ENCODE data around the gene GDF11.

The GDF11 gene

GRCh38 chr12:55715833-55716581 is 26.9 kb upstream of the GDF11 start, which contains the start of gene BLOC1S1 (continued):
- no peak for TF ChIP-seq ZFP3 (tag by site-specific recombination; IDR thresholded peaks at IDR 0.05; ENCODE audit: low read depth)
- peak; percentile 84; the same call in 1 of the 2 replicates for TF ChIP-seq ZNF660 (tag by site-specific recombination; IDR thresholded peaks at IDR 0.05)
- TF ChIP-seq HIC1 (tag by site-specific recombination; IDR thresholded peaks at IDR 0.05): peak; percentile 63
- peak; percentile 56; the same call in 1 of the 2 replicates for TF ChIP-seq ZNF398 (tag by site-specific recombination; IDR thresholded peaks at IDR 0.05)
- TF ChIP-seq IKZF3 (tag by site-specific recombination; IDR thresholded peaks at IDR 0.05): peak; percentile 51; the same call in 1 of the 2 replicates
- peak; percentile 62; the same call in 1 of the 2 replicates for TF ChIP-seq MZF1 (tag by site-specific recombination; IDR thresholded peaks at IDR 0.05; ENCODE audit: borderline replicate concordance)
- no peak for TF ChIP-seq ZNF544 (tag by site-specific recombination; IDR thresholded peaks at IDR 0.05)
- peak; percentile 82 for TF ChIP-seq ZSCAN30 (tag by site-specific recombination; IDR thresholded peaks at IDR 0.05)
- TF ChIP-seq ZXDB (tag by site-specific recombination; IDR thresholded peaks at IDR 0.05): peak; percentile 98
- TF ChIP-seq ZNF777 (tag by site-specific recombination; IDR thresholded peaks at IDR 0.05; ENCODE audit: borderline replicate concordance): peak; percentile 83; the same call in 1 of the 2 replicates
- peak; percentile 69 for TF ChIP-seq ZSCAN23 (tag by site-specific recombination; IDR thresholded peaks at IDR 0.05)
- TF ChIP-seq TSHZ1 (tag by site-specific recombination; IDR thresholded peaks at IDR 0.05; ENCODE audit: borderline replicate concordance): peak; percentile 34; the same call in 1 of the 2 replicates
- peak; percentile 80 for TF ChIP-seq ZNF10 (tag by site-specific recombination; IDR thresholded peaks at IDR 0.05)
- peak; percentile 90; the same call in 1 of the 2 replicates for TF ChIP-seq INSM2 (tag by site-specific recombination; IDR thresholded peaks at IDR 0.05)
- no peak for TF ChIP-seq GFI1B (tag by site-specific recombination; IDR thresholded peaks at IDR 0.05)
- no peak for TF ChIP-seq ATF2 (tag by site-specific recombination; IDR thresholded peaks at IDR 0.05; ENCODE audit: low read depth)
- no peak; the same call in 1 of the 2 replicates for TF ChIP-seq PRDM6 (tag by site-specific recombination; IDR thresholded peaks at IDR 0.05)
- peak; percentile 100 for TF ChIP-seq KLF16 (tag by site-specific recombination; IDR thresholded peaks at IDR 0.05)
- TF ChIP-seq ZFHX2 (tag by site-specific recombination; conservative IDR thresholded peaks at IDR 0.05): no peak; the same call in 1 of the 2 replicates
- TF ChIP-seq ZNF324 (tag by site-specific recombination; IDR thresholded peaks at IDR 0.05): peak; percentile 94
- TF ChIP-seq ZNF211 (tag by site-specific recombination; IDR thresholded peaks at IDR 0.05; ENCODE audit: low read depth): no peak
- no peak for TF ChIP-seq ZNF560 (tag by site-specific recombination; IDR thresholded peaks at IDR 0.05; ENCODE audit: borderline replicate concordance)
- peak; percentile 80 for TF ChIP-seq ZNF76 (tag by site-specific recombination; IDR thresholded peaks at IDR 0.05; ENCODE audit: borderline replicate concordance, low read depth)
- TF ChIP-seq SCRT2 (tag by site-specific recombination; IDR thresholded peaks at IDR 0.05): no peak
- peak; percentile 99 for TF ChIP-seq ZNF24 (tag by site-specific recombination; IDR thresholded peaks at IDR 0.05)
